HG03432 (cell line): ENCODE data around the gene APCDD1.
A peak's percentile ranks its signal among the peaks of the same experiment; 100 is the strongest.
"Not testable (repeated sequence)": the region's sequence is repeated elsewhere in the genome, so short reads cannot be mapped to it uniquely, and the experiment has no call there.

ENCODE experiments used
- ATAC-seq: cut with Tn5 transposase; IDR thresholded peaks from one replicate; pipeline ENCODE4 v1.9.1; 2021; ENCODE audit warnings: mild to moderate bottlenecking, moderate library complexity; ENCODE audit not compliant: unreplicated experiment

Gene APCDD1

DNA sequence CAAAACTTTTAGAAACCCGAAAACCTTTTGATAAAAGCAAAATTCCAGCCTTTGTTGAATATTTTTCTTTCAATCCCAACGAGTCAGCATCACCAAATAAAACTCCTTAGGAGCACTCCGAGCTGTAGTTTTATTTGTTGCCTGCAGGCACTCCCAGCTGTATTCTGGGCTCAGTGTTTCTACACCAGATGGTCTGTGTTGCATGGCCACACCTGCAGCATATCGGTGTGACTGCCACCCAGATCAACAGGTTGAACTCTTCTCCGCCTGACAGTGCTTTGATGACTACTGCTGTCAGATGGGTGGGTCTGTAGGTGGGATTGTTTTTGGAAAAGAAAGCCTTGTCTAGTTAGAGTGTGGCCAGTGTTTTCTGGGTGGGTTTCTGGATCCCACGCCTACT, 32.7 kb downstream of the APCDD1 start:
- no peak for ATAC-seq

DNA sequence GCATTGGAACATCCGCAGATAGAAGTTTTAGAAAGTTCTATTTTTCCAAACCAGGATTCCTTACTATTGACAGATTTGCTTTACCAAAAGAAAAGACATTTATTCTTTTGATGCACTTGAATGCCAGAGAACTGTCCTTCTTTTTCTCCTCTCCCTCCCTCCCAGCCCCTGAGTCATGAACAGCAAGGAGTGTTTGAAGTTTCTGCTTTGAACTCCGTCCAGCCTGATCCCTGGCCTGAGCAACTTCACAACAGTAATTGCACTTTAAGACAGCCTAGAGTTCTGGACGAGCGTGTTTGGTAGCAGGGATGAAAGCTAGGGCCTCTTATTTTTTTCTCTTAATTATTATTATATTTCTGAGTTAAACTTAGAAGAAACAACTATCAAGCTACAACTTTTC, 33.6 kb downstream of the APCDD1 start:
- no peak for ATAC-seq

DNA sequence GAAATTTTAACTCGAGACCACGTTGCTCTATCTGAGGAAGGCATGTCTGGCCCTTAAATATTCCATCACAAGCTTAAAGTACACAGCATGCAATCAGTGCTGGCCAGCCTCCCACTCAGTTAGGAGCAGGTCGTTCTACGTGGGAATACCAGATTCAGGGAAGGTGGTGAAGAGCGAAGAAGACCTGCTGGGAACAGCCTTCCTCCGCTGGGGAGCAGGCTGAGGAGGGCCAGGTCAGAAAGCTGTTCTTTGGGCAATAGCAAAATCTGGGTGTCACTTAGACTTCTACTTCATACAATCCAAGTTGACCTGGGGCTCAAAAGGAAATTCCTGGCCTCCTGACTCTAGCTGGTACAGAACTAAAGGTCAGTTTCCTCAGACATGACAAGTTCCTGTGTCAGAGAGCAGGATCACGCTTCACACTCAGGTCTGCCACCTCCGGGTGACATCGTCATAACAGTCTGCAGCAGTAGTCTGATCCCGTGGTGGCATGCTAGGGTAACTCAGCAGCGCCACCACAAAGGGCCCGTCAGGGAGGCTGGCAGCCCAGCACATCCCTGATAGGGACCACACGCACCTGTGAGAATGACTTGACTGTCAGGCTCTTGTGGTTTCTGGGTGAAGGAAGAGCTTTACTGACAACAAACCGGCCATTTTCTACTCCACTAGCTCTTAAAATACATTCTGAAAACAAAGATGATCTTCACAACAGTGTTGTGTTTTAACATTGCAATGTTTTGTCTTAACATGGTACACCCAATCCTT, 36.1 kb downstream of the APCDD1 start:
- ATAC-seq, result peak; percentile 95

DNA sequence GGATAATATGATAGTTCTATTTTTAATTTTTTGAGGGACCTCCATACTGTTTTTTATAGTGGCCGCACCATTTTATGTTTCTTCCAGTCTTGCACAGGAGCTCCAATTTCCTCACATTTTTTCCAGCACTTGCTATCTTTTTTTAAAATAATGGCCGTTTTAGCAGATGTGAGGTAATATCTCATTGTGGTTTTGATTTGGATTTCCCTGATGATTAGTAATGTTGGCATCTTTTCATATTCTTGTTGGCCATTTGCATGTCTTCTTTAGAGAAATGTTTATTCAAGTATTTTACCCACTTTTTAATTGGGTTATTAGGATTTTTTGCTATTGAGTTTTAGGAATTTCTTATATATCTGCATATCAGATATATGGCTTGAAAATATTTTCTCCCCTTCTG, 41.5 kb downstream of the APCDD1 start:
- ATAC-seq, result no peak

DNA sequence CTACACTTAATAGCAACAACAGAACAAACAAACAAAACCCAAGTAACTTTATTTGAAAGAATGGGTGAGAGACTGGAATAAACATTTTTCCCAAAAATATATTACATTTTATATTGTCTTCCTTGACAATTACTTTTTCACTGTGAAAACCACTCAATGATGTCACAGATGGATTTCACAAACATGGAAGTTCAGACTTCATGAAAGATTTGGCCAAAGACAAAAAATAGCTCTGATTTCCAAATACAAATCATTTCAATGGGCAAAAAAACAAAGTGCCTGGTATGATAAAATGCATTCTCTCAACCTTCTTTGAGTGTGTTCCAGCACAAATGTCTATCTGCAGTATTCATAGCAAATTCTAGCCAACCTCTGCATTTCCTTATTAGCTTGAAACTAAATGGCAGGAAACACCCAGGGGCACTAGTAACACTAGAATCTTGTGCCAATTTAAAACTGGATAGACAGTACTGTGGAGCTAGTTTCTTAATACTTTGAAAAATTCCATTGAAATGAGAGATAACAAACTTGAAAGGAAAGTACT, 42.8 kb downstream of the APCDD1 start:
- no peak for ATAC-seq

DNA sequence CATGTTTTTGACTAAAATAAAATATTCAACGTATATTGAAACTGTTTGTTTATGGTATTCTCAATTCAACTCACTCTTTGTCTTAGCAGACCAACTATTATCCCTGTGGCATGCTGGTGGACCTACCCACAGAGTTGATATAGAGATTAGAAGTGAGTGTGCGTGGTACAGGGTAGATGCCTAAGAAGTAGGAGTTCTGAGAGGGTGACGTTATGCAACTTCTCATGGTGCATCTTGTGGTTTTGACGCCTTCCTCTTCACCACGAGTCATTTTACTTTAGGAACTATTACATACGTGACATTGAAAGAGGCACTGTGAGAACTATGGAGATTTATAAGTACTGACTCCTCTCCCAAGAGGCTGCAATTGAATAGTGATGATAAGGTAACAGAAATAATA, 44.8 kb downstream of the APCDD1 start:
- no peak for ATAC-seq

DNA sequence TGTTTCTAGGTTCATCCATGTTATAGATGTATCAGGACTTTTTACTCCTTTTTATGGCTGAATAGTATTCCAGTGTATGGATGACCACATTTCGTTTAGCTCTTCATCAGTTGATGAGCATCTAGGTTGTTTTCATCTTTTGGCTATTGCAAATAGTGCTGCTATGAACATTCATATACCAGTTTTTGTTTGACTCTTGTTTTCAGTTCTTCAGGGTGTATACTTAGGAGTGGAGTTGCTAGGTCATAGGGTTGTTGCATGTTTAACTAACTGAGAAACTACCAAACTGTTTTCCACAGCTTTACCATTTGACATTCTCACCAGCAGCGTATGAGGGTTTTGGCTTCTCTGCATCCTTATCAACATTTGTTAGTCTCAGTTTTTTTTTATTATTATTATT, 45.6 kb downstream of the APCDD1 start:
- no peak for ATAC-seq

DNA sequence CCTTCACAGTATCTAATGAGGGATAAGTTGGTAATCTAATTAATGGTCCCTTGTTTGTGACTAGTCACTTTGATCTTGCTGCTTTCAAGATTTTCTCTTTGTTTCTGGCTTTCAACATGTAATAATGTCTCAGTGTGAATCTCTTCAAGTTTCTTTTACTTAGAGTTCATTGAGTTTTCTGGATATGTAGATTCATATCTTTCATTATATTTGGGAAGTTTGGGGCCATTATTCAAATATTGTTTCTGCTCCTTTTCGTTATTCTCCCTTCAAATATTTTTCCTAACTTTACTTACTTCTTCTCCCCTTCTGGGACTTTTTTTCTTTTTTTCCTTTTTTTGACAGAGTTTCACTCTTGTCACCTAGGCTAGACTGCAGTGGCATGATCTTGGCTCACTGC, 50.3 kb downstream of the APCDD1 start:
- ATAC-seq, result no peak

DNA sequence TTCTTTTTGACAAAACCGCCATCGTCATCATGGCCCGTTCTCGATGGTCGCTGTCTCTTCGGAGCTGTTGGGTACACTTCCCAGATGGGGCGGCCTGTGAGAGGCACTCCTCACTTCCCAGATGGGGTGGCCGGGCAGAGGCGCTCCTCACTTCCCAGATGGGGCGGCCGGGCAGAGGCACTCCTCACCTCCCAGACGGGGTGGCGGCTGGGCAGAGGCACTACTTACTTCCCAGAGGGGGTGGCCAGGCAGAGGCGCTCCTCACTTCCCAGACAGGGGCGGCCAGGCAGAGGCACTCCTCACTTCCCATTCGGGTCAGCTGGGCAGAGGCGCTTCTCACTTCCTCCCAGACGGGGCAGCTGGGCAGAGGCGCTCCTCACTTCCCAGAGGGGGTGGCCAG, 51.5 kb downstream of the APCDD1 start:
- ATAC-seq, result not testable (repeated sequence)

DNA sequence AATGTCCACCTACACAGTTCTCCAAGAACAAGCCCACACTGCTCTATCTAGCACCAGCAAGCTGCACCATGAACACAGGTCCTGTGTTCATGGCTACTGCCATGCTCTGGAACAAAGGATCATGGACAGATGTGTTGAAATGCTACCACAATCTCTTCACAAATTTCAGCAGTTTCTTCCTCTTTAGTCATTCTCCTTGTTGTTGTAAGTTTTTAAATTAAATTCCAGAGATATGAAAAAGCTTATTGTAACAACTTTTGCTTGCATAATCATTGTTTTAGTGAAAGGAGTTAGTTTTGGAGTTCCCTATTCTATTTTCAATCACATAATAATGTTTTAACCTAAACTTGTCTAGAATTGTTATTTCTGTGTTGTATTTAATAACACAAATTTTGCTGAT, 54.2 kb downstream of the APCDD1 start:
- no peak for ATAC-seq

DNA sequence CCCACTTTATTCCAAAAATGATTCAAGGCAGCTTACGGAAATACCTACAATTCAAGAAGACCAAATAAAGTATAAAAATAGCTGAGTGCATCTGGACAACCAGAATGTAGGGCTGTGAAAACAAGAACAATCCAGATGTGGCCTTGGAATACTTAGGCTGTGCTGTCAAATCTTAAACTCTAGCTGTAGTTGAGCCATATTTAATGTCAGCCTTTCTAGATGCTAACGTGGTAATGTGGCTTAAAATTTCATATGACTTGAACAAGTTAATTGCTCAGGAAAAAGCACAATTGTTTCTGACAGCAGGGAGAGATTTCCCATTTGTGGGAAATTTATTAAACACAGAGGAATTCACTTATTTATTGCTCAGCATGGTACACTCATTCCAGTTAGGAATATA, 56.8 kb downstream of the APCDD1 start:
- ATAC-seq, result no peak

DNA sequence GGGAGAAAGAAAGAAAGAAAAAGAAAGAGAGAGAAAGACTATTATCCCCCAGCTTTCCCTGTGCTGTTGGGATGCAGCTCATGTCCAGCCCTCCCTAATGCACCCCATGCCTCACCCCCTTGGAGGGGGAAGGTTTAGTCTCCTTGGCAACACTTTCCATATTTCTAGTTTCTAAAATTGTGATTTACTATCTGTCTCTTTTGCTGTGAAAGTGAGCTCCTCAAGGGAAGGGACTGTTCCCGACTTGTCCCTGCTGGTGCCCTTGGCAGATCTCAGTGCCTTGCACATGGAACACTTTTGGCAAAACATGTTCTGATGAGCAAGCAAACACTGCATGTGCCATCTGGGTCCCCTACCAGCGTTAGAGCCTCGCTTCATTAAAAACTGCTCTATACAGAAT, 59.6 kb downstream of the APCDD1 start:
- no peak for ATAC-seq

DNA sequence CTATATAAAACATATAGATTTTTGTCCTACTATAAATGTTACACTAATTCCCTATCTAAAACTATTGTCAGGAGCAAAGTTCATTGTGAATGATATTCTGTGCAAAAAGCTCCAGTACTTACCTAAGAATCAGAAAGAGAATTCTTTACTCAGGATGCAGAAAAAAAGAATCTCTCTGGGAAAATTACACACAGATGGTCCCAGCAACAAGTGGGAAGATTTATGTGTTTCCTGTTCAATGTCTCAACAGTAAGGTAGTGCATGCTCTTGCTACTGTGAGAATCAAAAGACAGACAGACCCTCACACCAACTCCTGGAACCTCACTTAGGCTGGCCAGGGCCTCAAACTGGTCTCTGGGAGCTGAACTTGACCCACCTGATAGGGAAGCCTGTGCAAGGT, 60.2 kb downstream of the APCDD1 start:
- ATAC-seq, result no peak

DNA sequence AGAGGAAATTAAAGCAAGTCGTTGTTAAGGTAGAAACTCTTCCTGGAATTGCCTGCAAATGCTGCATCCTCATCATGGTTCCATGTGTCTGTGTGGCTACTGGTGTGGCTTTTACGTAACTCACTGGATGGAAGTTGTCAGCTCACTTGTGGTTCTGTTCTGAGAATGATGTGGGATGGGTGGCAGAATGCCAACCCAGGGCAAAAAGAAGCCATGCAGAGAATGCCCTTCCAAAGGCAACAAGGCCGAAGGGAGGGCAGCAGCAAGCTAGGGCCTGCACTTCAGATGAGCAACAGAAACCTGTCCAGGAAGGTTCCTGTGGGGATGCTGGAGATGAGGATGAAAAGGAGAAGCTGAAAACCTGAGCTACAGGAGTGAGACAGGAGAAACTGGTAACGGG, 61.0 kb downstream of the APCDD1 start:
- ATAC-seq, result no peak

DNA sequence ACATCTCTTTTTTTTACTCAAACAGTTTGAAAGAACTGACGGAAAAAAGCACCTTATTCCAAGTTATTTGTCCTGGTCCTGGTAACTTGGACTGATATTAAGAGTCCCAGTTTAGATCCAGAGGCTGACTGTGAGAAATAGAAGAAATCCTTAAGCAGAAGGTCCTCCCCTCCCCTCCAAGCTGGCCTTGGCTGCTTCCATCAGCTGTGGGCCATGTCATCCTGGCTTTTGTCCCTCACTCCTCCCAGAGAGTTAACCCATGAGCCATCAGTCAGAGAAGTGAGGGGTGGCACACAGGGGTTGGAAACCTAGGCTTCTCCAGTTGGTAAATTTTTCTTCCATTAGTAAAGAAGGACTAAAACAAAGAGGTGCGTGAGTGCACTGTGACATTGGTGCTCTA, 61.6 kb downstream of the APCDD1 start:
- no peak for ATAC-seq

DNA sequence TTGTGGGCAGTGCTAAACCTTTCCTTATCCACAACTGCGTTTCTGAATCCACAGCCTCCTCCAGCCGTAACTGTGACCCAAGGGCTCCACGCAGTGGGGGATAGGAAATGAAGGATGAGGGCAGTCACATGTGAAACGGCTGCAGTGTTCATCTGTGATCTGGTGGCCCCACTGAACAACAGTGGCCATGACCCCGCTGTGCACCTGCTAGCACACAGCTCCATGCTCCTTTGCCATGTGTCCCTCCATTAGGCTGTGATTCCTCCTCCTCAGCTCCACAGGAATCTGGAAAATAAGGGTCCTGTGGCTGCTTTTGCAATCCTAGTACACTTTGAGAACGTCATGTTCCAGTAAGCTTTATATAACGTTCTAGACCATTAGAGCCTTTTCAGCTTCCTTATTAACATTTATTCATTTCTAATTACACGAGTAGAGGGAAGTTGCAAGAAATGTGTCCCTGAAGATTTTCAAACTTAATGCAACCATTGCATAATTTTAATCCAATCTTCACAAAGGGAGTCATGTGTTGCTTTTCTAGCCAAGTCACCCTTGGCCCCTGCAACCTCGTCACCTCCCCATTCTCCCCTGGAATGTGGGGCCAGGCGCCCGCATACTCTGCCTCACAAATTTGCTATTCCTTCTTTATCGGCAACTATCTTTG, 64.3 kb downstream of the APCDD1 start:
- ATAC-seq, result no peak

DNA sequence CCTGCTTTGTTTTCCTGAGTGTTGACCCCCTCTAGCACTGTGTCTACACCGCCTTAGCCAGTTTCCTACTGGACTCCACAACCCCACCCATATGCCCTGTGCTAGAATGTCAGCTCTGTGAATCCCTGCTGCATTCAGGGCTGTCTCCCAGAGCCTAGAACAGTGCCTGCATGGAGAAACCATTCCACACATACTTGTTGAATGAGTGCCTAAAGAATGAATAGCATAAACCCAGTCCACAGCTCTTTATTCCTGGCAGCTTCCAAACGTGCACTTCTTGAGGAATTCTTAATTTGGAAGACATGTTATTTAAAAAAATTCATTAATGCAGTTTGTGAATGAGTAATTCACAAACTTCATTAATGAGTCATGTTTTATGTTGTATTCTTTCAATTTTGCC, 64.9 kb downstream of the APCDD1 start:
- no peak for ATAC-seq

DNA sequence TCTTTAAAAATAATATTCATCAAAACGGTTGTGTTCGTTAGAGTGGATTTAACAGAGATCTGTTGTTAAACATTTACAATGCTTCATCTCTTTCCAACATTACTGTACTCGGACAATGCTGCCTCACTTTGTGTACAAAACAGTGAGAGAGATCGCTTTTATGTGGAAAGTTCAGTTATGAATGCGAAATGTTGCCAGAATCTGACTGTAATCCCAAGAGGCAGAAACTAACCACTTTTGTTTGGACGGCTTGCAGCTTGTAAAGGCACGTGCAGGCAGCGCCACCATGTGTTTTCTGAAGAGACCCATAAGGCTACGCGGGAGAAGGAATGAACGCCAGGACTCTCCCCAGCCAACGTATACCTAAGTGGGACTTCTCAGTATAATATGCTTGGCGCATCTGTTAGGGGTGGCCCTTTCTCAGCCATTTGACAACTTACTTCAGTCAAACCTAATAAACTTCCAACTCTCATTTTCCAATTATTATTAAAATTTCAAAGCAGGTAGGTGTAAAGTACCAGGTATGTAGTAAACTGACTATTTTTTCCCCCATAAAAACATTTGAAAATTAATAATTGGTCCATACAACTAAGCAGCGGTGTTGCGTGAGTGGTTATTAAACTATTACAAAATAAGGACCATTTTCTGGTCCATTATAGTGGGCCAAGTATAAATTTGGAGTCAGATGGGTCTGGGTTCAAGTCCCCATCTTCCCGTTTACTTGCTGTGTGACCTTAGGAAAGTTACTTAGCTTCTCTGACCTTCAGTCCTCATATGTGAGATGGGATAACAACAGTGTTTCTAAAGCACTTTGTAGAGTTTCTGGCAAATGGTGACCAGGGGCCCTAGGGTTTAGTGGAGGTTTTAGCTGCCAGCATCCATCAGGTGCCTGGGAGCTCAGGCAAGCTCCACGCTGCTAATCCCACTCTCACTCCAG, 65.8 kb downstream of the APCDD1 start:
- peak; percentile 77 for ATAC-seq

DNA sequence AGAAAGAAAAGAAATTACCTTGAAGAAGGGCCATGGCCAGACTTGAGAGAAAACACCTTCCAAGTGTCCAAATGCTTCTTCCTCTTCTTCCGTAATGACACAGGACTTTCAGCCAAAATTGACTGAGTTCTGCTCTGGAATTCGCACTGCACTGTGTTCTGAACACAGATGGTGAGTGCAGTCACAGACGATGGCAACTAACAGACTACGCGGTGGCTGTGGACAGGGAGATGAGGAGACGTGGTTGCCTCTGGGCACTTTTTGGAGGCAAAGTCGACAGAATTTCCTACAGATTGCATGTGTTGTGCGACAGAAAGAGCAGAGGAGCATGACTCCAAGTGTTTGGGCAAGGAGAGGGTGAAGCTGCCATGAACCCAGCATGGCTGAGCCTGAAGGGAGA, 67.1 kb downstream of the APCDD1 start:
- no peak for ATAC-seq

DNA sequence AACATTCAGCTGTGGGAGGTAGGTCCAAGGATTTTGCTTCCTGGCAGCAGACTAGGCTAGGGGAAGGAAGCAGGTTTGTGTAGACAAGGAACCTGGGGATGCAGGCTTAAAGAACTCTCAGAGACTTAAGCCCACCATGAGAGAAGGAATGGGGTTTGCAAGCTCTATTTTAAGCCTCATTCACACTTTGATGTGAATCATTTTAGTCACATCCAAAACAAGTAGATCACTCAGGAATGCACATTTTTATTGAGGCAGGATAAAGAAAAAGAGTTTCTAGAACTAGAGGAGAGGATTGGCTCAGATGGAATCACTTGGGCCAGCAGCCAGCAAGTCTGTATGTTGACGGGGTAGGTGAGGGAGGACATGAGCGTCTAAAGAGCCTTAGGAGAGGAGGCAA, 68.1 kb downstream of the APCDD1 start:
- ATAC-seq, result no peak

DNA sequence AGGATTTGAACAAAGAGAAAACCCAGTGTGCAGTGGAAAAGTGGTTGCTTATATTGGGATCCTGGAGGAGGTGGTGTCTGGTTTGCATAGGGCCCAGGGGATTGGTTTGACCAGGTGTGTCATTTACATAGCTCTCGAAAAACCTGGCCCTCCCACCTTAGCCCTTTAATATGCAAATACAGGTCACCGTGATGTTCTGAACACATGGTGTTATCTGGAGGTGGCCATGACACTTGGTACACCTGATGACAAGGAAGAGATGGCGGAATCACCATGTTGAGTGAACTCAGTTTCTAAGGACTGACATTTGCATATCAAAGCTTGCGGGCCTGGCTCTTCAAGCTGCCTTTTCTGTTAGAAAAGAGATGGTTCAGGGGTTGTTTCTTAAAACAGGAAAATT, 69.1 kb downstream of the APCDD1 start:
- ATAC-seq, result no peak
